CMK (cell line): ENCODE measurements around the gene MALRD1.

ENCODE experiments used
- DNase-seq: peaks from one replicate; pipeline ENCODE4 v3.0.0-alpha.2; 2010; ENCODE audit warnings: low read depth

MALRD1 gene

DNA sequence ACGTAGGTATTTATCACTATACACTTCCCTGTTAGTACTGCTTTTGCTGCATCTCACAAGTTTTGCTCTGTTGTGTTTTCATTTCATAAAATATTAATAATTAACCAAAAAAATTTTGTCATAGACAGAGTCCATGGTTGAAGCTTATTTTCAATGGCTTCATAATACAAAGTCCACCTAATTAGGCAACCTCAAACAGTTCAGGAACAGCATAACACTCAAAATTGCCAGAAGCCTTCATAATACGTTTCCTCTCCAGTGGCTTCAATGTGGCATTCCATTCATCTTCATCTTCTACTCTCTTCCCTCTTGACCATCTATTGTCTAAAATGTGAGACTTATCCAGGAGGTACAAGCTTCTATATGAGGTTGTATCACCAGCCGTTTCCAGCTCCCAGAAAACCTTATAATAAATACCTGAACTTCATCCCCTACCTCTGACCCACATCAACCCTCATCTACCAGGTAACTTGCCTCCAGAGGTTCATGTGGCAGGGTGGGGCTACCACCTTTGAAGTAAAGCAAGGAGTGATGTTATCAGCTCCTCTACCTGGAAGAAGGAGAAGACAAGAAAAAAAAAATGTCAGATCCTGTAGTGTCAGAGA, 337.3 kb downstream of the MALRD1 start:
- no peak for DNase-seq

DNA sequence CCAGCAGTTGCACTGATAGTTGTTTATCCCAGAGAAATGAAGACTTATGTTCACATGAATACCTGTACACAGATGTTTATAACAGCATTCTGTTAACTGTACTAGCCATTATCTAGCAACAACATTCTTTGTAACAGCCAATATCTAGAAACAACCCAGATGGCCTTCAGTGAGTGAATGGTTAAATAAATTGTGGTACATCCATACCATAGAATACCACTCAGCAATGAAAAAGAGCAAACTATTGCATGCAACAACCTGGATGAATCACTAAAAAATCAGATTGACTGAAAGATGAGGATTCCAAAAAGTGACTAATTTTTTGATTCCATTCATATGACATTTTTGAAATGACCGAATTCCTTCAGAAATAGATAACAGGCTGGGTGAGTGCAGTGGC, 360.3 kb downstream of the MALRD1 start:
- no peak for DNase-seq

DNA sequence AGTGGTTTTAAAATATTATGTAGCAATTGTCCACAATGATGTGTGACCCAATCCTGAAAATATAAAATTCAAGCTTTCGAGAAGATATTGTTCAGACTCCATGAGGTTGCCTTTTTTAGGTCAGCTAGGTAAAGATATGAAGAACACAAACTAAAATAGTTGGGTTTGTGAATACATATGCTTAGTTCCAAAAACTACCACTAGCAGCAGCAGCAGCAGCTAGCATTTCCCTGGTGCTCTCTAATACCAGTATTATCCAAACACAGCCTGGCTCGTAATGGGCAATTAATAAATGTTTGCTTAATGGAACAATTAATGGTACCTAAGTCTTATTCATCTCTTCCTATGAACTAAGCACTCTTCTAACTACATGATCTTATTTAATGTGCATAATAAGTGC, 362.5 kb downstream of the MALRD1 start:
- no peak for DNase-seq

DNA sequence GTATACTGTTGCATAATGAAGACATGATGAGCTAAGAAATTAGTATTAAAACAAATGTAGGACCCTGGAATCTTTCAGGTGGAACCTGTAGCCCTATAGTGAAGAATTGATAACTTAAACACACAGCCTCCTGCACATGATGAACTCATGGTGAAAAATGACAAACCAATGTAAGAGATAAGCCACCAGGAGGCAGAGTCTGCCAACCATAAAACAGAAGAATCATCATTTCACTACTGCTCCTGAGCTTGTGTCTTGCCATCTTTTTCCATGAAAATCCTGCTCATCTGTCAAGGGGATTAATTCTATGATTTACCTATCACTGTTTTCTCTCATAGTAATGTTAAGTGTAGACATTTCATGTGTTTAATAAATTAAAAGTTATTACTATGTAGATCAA, 363.9 kb downstream of the MALRD1 start:
- DNase-seq = no peak

DNA sequence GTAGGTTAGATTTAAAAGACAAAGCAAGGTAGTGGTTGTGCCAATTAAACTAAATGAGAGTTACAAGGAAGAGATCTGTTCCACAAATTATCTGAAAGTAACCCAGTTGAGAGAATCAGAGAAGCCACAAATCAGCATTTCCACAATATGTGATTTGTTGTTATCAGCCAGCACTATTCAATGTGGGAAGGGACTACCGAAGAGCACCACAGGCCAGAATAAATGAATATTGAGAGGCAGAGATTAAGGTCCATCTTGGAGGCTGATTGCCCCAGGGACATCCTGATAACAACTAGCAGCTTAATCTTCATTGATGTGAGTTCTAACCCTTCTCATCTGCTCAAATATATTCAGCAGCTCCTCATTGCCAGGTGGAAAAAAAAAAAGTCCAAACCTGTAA, 367.6 kb downstream of the MALRD1 start:
- DNase-seq = no peak

DNA sequence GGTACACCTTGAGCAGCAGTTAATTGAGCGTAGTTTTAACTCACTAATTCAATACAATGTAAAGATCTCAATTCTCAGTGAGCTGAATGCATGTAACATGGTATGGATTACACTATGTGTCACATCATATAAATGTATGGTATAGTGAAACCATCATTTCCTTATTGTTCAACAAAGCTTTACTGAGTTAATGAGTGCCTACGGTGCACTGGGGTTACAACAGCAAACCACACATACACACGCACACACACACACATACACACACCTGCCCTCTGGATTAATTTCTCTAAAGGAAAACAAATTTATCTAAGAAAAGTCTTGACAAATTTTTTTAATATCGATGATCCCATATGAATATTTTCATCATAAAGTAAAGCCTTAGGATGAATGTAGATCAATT, 369.1 kb downstream of the MALRD1 start:
- no peak for DNase-seq

DNA sequence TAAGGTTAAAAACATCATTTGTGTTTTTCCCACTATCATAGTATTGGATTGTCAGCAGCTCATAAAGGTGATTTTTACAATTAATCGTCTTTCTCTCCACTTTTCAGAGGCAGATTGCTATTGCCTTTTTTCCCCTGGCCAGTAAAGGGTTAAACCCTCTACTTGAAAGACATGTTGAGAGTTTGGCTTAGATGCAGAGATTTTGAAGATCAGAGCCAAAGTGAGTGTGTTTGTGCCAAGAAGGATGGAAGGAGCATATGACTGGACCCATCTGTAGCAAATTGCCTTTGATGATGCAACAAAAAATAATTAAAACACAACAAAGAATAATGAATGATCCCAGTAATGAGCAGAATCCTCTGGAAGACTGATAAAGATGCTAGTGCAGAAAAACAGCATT, 373.1 kb downstream of the MALRD1 start:
- DNase-seq = no peak

DNA sequence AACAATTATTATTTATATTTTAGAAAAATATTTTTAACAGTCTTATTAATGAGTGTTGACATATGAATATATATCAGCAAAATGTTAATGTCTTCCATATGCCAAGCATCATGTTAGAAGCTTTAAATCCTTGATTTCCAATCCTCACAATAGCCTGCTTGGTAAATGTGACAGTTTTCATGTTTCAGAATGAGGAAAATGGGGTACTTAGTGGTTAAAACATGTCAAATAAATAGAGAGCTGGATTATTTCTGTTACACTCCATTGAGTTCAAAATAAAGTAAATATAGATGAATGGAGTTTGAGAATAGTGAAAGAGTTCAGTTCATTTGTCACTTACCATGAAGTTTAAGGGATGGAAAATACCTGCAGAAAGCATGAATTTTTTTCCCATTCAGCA, 377.4 kb downstream of the MALRD1 start:
- DNase-seq = no peak

DNA sequence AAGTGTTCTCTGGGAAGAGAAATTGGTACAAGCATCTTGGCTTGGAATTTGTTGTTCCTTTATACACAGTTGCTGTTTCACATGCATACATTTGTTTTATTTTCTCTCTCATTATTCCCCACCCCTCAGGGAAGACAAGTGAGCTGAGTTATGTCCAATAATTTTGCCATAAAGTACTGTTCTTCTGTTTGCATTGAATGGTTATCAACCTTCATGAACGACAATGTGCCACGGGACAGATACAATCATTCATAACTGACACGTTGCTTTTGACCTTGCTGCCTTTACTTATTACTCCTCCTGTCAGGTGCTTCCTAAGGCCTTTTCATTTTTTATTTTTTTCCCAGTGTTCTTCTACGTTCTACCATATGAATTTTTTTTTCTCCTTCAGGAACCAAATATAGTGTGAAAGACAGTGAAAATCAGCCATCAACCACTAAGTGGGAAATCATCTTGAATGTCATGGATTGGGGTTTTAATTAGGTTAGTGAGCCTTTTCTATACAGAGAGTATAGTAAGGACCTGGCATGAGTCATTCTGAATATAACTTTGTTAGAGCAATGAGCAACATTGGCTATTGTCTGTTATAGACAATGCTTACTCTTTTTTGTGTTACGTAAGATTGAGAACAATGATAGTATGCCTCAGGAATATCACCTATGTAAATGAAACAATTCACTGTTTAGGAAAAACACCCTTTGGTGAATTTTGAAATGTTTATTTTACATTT, 383.2 kb downstream of the MALRD1 start:
- DNase-seq = no peak

DNA sequence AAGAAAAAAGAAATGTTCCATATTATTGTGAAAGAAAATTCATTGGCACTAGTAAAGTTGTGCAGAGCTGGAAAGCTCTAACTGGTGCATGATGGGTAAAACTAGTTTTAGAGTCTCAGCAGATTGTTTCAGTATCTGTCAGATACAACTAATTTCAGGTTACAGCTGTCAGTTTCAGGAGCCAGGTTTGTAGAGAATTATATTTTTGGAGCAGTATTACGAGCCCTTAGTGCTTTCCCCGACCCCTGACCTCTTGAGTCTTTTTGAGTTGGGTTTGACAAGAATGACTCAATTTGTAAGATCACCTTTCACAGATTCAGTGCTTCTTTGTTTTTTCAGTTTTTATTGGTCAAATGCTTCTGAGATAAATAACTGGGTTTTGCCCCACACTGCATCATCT, 401.3 kb downstream of the MALRD1 start:
- DNase-seq = no peak

DNA sequence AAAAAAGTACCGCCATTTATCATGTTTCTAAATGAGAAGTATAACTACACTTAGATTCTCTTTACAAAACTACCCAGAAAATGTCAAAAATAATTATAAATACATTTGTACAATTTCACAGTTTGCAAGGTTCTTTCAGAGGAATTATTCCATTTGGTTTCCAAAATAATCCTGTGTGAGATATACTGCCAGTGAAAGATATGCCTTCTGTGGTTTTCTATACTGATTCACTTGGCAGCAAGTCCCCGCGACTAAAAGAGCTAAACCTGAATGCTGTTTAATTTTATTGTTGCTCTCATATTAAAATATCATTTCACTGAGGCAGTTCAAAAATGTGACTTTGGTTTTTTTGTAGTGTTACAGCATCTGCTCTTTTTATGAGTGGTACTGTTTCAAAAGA, 402.8 kb downstream of the MALRD1 start:
- no peak for DNase-seq

DNA sequence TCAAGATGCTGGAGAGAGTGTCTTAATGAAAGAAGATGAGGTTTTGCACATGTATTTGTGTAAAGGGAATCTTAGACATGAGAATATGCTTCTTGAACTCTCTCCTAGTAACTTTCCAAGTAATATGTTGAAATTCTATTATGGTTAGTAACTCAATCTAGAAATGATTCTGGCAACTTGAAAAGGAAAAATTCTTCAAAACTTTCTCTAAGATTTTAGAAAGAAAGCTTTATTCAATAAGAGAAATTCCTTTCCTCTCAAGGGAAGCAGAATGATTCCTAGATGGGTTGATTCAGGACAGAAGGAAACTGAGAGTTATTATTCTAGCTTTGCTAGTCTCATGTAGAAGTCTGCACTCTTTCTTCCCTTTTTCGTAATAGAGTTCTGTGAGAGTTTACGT, 403.3 kb downstream of the MALRD1 start:
- no peak for DNase-seq

DNA sequence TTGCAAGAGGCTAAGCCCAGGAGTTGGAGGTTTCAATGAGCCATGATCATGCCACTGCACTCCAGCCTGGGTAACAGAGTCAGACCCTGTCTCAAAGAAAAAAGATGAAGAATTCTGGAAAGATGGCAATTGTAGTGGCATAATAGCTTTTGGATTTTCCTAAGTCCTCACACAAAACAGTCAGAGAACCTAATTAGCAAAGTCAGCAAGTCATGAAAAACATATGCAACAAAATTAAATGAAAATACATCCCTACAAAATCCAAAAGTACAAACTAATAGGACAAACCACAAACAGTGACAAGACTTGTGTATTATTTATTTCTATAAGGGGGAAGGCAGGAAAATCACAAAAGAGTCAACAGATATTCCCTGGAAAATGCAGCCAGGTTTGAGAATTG, 405.4 kb downstream of the MALRD1 start:
- no peak for DNase-seq

DNA sequence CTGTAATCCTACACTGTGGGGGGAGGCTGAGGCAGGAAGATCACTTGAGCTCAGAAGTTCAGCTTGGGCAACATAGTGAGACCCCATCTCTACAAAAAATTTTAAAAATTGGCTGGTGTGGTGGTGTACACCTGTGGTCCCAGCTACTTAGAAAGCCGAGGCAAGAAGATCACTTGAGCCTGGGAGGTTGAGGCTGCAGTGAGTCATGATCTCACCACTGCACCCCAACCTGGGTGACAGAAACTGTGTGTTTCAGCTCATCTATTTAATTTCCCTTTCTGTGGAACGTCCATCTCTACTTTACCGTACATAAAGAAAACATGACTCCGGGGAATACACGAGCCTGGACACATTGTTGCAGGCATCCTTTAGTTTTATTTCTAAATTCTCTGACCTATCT, 413.0 kb downstream of the MALRD1 start:
- DNase-seq = no peak

DNA sequence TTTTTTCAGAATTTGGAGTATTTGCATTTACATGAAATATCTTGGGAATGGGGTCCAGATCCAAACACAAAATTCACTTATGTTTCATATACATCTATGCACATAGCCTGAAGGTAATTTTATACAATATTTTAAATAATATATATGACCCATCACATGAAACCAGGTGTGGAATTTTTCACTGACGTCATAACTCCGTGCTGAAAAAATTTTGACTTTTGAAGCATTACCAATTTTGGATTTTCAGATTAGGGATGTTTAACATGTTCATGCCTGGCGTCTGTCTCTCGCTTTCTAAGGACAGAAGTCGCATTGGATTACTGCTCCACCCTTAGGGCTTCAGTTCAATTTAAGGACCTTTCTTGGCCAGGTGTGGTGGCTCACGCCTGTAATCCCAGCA, 418.1 kb downstream of the MALRD1 start:
- DNase-seq = no peak

DNA sequence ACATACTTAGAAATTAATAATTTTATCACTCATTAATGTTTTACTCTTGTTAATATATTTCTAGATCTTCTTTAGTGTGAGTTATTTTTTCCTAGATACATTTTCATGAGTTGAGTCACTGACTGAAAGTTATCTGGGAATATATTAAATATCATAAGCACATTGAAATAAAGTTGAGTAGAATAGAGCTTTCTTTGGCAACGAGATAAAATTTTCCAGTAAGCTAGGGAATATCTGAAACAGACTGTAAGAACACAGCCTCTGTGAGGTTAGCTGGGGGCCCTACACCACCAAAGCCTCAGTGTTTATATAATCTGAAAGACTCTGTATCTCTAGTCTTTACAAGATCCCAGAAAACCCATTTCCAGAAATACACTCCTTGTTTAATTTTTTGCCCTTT, 419.8 kb downstream of the MALRD1 start:
- no peak for DNase-seq

DNA sequence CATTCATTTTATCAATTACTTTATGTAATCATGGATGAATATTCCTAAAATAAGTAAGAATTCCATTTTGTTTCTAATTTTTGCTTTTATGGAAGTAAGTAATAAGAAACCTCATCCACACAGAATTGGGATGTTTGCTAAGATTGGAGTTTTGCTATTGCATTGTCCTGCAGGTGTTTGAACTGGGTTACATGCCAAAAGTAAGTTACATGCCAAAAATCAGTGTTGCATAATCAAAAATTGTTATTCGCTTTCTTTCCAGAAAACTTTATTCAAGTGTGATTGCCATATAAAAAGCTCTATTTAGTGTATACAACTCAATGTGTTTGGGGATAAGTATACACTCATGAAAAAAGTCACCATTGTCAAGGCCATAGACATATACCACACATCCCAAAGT, 420.9 kb downstream of the MALRD1 start:
- no peak for DNase-seq

DNA sequence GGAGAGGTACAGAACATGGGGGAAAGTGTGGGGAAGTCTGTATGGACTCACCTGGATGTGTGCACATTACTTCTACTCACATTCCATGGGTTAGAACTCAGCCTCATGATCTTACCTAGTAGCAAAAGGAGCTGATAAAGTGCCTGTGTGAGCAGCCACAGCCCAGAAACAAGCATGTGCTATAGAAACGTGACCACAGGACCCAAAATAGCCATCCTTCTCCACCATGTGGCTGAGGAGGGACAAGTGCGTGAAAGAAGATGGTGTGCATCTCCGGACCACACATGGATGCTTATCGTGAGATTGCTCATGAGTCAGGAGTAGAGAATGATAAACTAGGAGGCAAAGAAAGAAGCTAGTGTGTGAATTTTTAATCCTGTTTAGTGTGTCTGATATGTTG, 431.3 kb downstream of the MALRD1 start:
- no peak for DNase-seq

DNA sequence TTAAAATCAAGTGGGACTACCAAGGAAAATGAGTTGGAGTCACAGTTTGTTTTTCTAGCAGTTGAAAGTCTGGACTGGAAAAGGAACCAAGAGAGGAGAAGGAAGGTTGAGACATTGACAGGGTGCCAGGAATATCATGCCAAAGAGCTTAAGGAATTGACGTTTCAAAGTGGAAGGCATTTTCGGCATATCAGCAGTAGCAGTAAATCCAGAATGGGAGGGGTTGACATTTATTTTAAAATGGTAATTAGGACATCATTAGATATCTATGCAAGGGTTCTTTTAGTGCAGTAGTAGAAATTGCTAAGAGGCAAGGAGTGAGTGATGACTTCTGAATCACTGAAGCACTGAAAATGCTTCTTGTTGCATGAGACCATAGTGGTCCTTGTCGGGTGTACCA, 431.8 kb downstream of the MALRD1 start:
- DNase-seq = no peak

DNA sequence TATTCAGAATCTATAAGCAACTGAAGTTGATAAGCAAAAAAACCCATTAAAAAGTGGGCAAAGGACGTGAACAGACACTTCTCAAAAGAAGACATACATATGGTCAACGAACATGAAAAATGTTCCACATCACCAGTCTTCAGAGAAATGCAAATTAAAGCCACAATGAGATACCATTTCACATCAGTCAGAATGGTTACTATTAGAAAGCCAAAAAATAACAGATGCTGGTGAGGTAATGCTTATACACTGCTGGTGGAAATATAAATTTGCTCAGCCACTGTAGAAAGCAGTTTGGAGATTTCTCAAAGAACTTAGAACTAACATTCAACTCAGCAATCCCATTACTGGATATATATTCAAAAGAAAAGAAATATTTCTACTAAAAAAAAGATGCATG, 434.8 kb downstream of the MALRD1 start:
- no peak for DNase-seq

DNA sequence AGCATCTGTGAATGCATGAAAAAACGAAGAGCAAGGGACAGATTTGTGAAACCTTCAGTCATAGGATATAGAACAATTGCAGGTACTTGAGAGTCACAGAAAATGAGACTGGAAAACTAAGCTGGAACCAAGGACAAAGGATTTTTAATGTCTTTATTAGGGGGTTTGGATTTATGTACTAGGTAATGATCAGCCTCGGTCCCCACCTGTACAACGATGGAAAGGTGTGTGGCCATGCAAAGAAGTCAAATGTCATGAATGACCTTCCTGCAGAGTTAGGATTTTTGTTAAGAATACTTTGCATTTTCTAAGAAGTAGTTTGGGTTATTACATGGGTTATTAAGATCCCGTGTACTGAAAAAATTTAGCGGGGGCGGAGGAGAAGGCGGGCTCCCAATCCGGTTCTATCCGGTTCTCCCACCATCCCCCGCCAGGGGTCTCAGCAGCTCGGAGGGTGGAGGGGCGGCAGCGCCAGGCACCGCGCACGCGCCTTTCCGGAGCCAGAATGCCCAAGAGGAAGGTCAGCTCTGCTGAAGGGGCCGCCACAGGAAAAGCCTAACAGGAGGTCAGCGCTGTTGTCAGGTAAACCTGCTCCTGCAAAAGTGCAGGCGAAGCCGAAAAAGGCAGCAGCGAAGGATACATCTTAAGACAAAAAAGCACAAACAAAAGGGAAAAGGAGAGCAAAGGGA, 440.1 kb downstream of the MALRD1 start:
- no peak for DNase-seq

DNA sequence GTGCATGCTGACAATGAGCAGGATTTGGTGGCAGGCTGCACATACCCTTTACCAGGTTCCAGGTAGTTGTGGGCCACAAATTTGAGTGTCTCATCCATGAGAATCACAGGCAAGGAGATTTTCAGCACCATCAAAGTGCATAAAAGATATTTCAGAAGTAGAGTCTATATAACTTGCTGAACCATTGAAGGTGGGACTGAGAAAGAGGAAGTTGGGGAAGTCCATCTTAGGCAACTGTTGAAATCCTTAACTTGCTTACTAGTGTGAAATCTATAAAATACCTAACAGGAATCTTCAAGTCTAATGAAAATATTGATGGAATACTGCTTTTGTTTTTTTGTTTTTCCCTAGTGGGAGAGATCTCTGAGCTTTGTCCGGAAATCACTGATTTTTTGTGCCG, 442.6 kb downstream of the MALRD1 start:
- no peak for DNase-seq

DNA sequence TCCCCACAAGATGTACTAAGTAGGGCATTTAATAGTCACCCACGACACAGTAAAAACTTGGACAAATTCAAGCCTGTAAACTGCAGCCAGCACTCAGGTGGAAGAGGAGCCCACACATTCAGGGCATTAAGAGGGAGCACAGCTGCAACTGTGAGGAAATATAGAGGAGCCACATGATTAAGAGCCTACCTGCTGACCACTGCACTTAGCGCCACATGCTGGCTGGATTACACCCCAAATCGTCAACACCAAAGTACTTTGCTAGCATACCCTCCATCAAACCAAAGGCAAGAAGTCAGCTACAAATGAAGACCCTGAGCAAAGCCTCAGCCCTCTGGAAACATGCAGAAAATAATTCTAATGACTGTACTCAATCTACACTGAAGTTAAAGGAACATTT, 445.3 kb downstream of the MALRD1 start:
- DNase-seq = no peak

DNA sequence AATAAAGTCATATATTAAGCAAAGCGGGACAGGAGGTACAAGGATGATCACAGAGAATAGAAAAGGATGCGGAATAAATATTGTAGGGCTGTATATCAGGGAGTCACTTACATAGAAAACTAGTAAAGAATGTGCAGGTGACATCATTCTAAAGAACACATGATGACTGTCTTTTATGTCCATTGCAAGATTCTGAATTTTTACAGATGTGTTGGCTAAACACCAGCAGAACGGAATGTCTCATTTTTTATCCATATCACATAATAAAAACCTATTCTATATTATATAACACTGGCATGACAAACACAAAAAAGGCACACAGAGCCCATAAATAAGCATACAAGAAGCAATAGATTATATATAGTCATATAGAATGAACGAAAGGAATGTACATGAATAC, 448.4 kb downstream of the MALRD1 start:
- DNase-seq = no peak
